K562 (cell line): ENCODE measurements around the gene FOSL1. TPM values are rescaled to one million over a fixed set of nuclear protein-coding genes. Genes with fewer than 3 reads are reported as not detected.

Experiments used
- BHLHE40 ChIP-seq: IDR thresholded peaks from 2 replicates; pipeline ENCODE4 v1.6.1; 2011; ENCODE audit warnings: low read length, improper control_type of control experiment
- CC2D1A ChIP-seq: fragments of 450-650 bp; IDR thresholded peaks from 2 replicates; pipeline ENCODE4 v1.6.1; 2017; ENCODE audit warnings: mild to moderate bottlenecking
- CREB3 ChIP-seq: fragments of 450-650 bp; conservative IDR thresholded peaks from 2 replicates; pipeline ENCODE4 v1.6.1; 2016; ENCODE audit warnings: missing genetic modification characterization, low read depth, mild to moderate bottlenecking, missing compliant biosample characterization, moderate library complexity
- E2F3 ChIP-seq: fragments of 250-450 bp; sonication (Bioruptor Pico); IDR thresholded peaks from 2 replicates; pipeline ENCODE4 v1.4.0; 2020; ENCODE audit warnings: mild to moderate bottlenecking
- HCFC1 ChIP-seq: IDR thresholded peaks from 2 replicates; pipeline ENCODE4 v1.6.1; 2012; ENCODE audit warnings: low read depth, low read length, improper control_type of control experiment
- NFE2 ChIP-seq: IDR thresholded peaks from 2 replicates; pipeline ENCODE4 v1.6.1; 2014; ENCODE audit warnings: antibody characterized with exemption, low read depth
- OTX1 ChIP-seq: fragments of 450-650 bp; formaldehyde crosslinking; IDR thresholded peaks from 2 replicates; pipeline ENCODE4 v1.4.0; 2022; ENCODE audit warnings: mild to moderate bottlenecking
- POLR3A ChIP-seq: IDR thresholded peaks from 2 replicates; pipeline ENCODE4 v1.6.1; 2011; ENCODE audit warnings: borderline replicate concordance, mild to moderate bottlenecking, moderate library complexity; ENCODE audit not compliant: insufficient read length, insufficient read depth; ENCODE audit errors: extremely low read depth
- RBBP5 ChIP-seq: fragments of 200-600 bp; sonication (generic); IDR thresholded peaks from 2 replicates; pipeline ENCODE4 v1.6.1; 2012; ENCODE audit warnings: borderline replicate concordance, mild to moderate bottlenecking, low read length, control low read depth, inconsistent platforms; ENCODE audit not compliant: insufficient read depth, poor library complexity, severe bottlenecking
- RCOR1 ChIP-seq, 2 experiments: IDR thresholded peaks; 2 replicates each; pipeline ENCODE4 v1.6.1; 2012; ENCODE audit warnings: low read depth in 2 of 2, low read length in 2 of 2, borderline replicate concordance in 1 of 2, improper control_type of control experiment in 1 of 2
- SIX5 ChIP-seq, 2 experiments: IDR thresholded peaks; 2 replicates each; pipeline ENCODE4 v1.6.1; 2011; ENCODE audit warnings: low read length in 2 of 2, borderline replicate concordance in 1 of 2, low read depth in 1 of 2, mild to moderate bottlenecking in 1 of 2, moderate library complexity in 1 of 2; ENCODE audit not compliant: insufficient read depth in 1 of 2
- TGIF2 ChIP-seq: sonication (generic); formaldehyde crosslinking; IDR thresholded peaks from 2 replicates; pipeline ENCODE4 v1.8.1; 2022; ENCODE audit warnings: mild to moderate bottlenecking, missing genetic modification reagents, moderate library complexity
- XRCC5 ChIP-seq: fragments of 200-400 bp; formaldehyde crosslinking; IDR thresholded peaks from 2 replicates; pipeline ENCODE4 v1.6.1; 2017; ENCODE audit warnings: low read depth, mild to moderate bottlenecking, low read length
- ZBTB9 ChIP-seq: fragments of 450-650 bp; formaldehyde crosslinking; IDR thresholded peaks from 2 replicates; pipeline ENCODE4 v1.4.0; 2020; ENCODE audit warnings: mild to moderate bottlenecking, moderate library complexity
- ZKSCAN1 ChIP-seq: fragments of 150-350 bp; IDR thresholded peaks from 2 replicates; pipeline ENCODE4 v1.6.1; 2016; ENCODE audit warnings: low read depth, low read length
- ZNF384 ChIP-seq: IDR thresholded peaks from 2 replicates; pipeline ENCODE4 v1.6.1; 2012; ENCODE audit warnings: low read depth, low read length, improper control_type of control experiment
- ZNF609 ChIP-seq: sonication (generic); formaldehyde crosslinking; IDR thresholded peaks from 2 replicates; pipeline ENCODE4 v1.8.1; 2023; ENCODE audit warnings: missing genetic modification reagents, mild to moderate bottlenecking, borderline replicate concordance
- ZNF655 ChIP-seq: fragments of 250-450 bp; sonication (Bioruptor Pico); IDR thresholded peaks from 2 replicates; pipeline ENCODE4 v1.5.0; 2021
- ZNF696 ChIP-seq: fragments of 250-450 bp; sonication (Bioruptor Pico); conservative IDR thresholded peaks from 2 replicates; pipeline ENCODE4 v1.4.0; 2020; ENCODE audit warnings: mild to moderate bottlenecking, moderate library complexity
- polyA plus RNA-seq, 8 experiments: library from polyadenylated mRNA; depleted of rRNA in 4 of 8; stranded (reverse) in 5 of 8; unstranded in 3 of 8; fragments of >200 nt; fragmentation: Nextera tagmentation in 2 of 8; fragmentation: Illumina TruSeq in 1 of 8; extraction: Ambion mirVana in 2 of 8; extraction: Trizol in 1 of 8; gene quantifications; 2 replicates each; pipeline versions ENCODE4 v1.2.1 to v1.2.3, GENCODE V29; 2011 to 2014; ENCODE audit warnings: inconsistent platforms in 1 of 8, missing spikeins in 1 of 8
- total RNA-seq, 7 experiments: library from RNA; depleted of rRNA in 6 of 7; stranded (reverse); fragments of >200 nt in 6 of 7; fragmentation: Illumina TruSeq in 2 of 7; extraction: Trizol in 2 of 7; gene quantifications; 2 replicates each; pipeline versions ENCODE4 v1.2.1 to v1.2.3, GENCODE V29; 2011 to 2021; ENCODE audit warnings: low replicate concordance in 1 of 7

The FOSL1 gene
- total and polyA plus RNA-seq, 9 of the 15 experiments (the other 6 are each of a cell fraction or from before 2014, with no cell fraction given): 3.5 to 39.6 (median 10.0) TPM

GRCh38 chr11:65919141-65919572 is 19.0 kb upstream of the FOSL1 start, which contains the start of gene DRAP1 (continued):
- TF ChIP-seq SIX5 (IDR thresholded peaks at IDR 0.05; ENCODE audit: borderline replicate concordance in 1 of 2, insufficient read depth in 1 of 2, low read depth in 1 of 2, low read length in 2 of 2) (no peak), ZNF609 (CRISPR knock-in tag) (peak; percentile 96; the same call in 1 of the 2 replicates), ZKSCAN1 (no peak; the same call in 1 of the 2 replicates), ZNF384 (peak; percentile 18; the same call in 1 of the 2 replicates), ZNF696 (CRISPR knock-in tag) (no peak), HCFC1 (peak; percentile 60; the same call in 1 of the 2 replicates), BHLHE40 (peak; percentile 45; the same call in 1 of the 2 replicates), OTX1 (CRISPR knock-in tag) (no peak), NFE2 (peak; percentile 40; the same call in 1 of the 2 replicates), XRCC5 (peak; percentile 97), RBBP5 (peak; percentile 76), E2F3 (peak; percentile 84), CC2D1A (peak; percentile 43; the same call in 1 of the 2 replicates), ZBTB9 (CRISPR knock-in tag) (peak; percentile 48; the same call in 1 of the 2 replicates), CREB3 (tag) (no peak), ZNF655 (CRISPR knock-in tag) (no peak), TGIF2 (peak; percentile 75; the same call in 1 of the 2 replicates), POLR3A (no peak), RCOR1 (IDR thresholded peaks at IDR 0.05; ENCODE audit: borderline replicate concordance in 1 of 2, low read depth in 2 of 2, low read length in 2 of 2) (peak in 1 of 2 experiments; percentile 67; a peak in 2 of 4 replicates)
